Mesodermal cell (in vitro differentiated cells): ENCODE data around the gene PEMT.

Experiments used
- H3K27ac ChIP-seq: 2 replicates; pipeline ENCODE4 v1.7.0; 2013; ENCODE audit warnings: mild to moderate bottlenecking, low read depth, low read length, moderate library complexity; ENCODE audit not compliant: severe bottlenecking
- H3K36me3 ChIP-seq: 2 replicates; pipeline ENCODE4 v1.7.1; 2013; ENCODE audit warnings: mild to moderate bottlenecking, low read length, moderate library complexity; ENCODE audit not compliant: control insufficient read depth, insufficient read depth
- H3K4me1 ChIP-seq: one replicate; pipeline ENCODE4 v1.7.1; 2013; ENCODE audit warnings: mild to moderate bottlenecking, low read length; ENCODE audit not compliant: insufficient read depth, control insufficient read depth, poor library complexity, severe bottlenecking
- H3K4me3 ChIP-seq: 2 replicates; pipeline ENCODE4 v1.7.0; 2013; ENCODE audit warnings: low read length, control low read depth, mild to moderate bottlenecking; ENCODE audit not compliant: insufficient read depth, poor library complexity, severe bottlenecking; ENCODE audit errors: extremely low read depth
- H3K9me3 ChIP-seq: 2 replicates; pipeline ENCODE4 v1.7.1; 2013; ENCODE audit warnings: mild to moderate bottlenecking, low read length, moderate library complexity; ENCODE audit not compliant: control insufficient read depth
- WGBS, 2 experiments: methylation state at CpG; one replicate each; pipeline ENCODE4 v1.1.5; 2013; ENCODE audit warnings: missing lambda C conversion rate in 2 of 2; ENCODE audit not compliant: insufficient coverage in 2 of 2; 5-methylcytosine and 5-hydroxymethylcytosine counted together

The PEMT gene

DNA sequence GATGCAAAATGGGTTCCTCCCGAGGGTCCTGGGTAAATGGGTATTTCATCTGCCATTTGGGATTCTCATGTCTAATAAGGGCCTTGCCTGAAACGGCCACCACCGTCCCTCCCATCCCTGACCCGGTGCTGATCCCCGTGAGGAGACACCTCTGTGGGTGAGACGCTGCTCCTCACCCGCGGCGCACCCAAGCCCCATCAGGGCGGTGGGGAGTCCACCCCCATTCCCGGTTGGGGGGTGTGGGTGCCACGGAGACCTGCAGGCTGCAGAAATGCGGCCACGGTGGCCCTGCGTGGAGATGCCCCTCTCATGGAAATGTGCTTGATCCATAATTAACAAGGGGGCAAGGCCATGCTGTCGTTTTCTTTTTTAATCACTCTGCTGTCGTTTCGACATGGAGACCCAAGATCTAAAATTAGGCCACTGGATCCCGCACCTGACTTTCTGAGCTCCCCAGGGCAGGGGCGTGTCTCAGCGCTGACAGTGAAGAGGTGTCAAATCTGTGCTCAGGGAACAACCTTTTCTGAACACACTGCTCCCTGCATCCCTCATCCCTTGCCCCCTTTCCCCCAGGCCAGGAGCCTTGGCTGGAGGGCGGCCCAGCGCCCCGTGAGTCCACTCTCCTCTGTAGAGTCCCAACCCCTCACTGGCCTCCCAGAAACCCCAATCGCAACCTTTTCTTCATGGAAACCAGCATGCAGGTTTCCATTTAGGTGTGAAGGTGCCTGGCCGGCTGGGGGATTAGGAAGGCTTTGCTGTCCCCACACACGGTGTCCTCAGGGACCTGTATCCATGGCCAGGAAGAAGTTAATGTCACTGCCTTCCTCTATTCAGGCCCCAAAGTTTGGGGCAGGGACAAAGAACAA is 38.9 kb downstream of the PEMT start:
- H3K27ac ChIP-seq, result no peak overlapping the region
- no peak overlapping the region for H3K4me3 ChIP-seq
- H3K36me3 ChIP-seq, result no peaks in the 10 kb centered on the region
- no peaks in the 10 kb centered on the region for H3K9me3 ChIP-seq
- WGBS, 2 experiments, result 95 to 96% methylated on average over 26 of the region's 27 CpGs
- no peaks in the 10 kb centered on the region for H3K4me1 ChIP-seq

DNA sequence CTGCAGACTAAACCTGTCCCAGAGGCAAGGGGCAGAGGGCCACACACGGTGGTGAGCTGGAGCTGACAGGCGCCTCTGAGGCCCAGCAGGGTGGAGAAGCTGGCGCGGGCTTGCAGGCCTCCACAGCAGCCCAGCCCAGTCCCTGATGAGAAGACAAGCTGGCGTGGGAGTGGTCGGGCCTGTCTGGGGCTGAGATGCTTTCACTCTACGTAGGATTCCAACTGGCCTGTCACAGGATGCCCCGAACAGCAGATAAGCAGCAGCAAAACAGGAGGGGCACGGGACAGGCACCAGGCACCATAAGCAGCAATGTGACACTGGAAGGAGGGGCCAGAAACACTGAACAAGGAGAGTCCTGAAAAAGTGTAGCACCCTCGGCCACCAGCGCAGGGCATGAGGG is 40.1 kb downstream of the PEMT start:
- Histone ChIP-seq H3K27ac (no peak overlapping the region), H3K4me1 (no peaks in the 10 kb centered on the region), H3K9me3 (no peaks in the 10 kb centered on the region), H3K36me3 (no peaks in the 10 kb centered on the region), H3K4me3 (no peak overlapping the region)
- 51 to 60% methylated on average over 10 to 11 of the region's 11 CpGs for WGBS, 2 experiments

DNA sequence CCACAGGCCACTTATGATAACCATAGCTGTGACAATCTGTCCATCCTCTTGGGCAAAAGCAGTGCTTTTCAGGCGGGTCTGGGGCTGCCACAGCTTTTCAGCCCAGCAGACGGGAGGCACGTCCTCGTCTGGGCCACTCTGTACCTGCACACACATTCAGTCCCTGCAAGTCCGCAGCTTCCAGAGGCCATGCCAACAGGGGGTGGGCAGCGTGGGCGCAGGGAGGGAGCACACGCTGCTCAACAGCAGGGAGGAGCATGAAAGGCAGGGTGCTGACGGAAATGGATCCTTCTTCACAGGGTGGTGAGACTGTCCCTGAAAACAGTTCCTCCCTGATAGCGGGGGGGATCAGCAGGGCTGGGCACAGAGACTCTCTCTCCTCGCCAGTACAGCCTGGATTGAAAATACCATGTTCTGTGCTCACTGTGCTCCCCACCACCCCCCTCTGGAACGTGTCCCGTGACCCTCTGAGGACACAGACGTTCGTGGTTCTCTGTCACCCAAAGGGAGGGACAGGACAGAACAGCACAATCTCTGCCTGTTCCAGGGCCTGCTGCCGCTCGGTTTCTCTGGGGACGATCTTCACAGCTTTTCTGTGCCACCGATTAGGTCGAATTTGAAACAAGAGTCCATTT is 41.7 kb downstream of the PEMT start:
- peaks cover 3% of the 10 kb centered on the region for H3K4me1 ChIP-seq
- H3K27ac ChIP-seq, result no peak overlapping the region
- 90 to 95% methylated on average over 18 to 20 of the region's 20 CpGs for WGBS, 2 experiments
- no peaks in the 10 kb centered on the region for H3K9me3 ChIP-seq
- H3K36me3 ChIP-seq, result no peaks in the 10 kb centered on the region
- H3K4me3 ChIP-seq, result no peak overlapping the region

DNA sequence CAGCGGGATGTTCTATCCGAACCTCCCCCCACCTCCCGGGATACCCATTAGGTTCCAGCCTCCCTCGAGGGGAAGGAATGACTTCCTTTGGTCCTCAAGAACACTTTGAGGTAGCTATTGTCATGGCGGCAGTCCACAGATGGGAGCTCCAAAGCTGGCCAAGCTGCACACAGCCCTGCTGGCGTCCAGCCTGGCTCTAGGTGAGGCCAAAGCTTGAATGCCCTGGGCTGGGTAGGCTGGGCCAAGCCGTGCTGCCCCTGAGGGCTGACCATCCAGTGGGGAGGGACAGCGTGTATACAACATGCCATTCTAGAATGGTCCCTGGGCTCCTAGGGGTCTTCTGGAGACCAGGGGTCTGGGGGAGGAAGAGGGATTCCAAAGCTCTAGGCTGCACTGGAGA is 43.5 kb downstream of the PEMT start:
- WGBS, 2 experiments, result 93 to 98% methylated on average over 6 to 7 of the region's 8 CpGs
- H3K27ac ChIP-seq, result no peak overlapping the region
- H3K4me1 ChIP-seq, result peaks cover 3% of the 10 kb centered on the region
- H3K9me3 ChIP-seq, result no peaks in the 10 kb centered on the region
- no peaks in the 10 kb centered on the region for H3K36me3 ChIP-seq
- H3K4me3 ChIP-seq, result no peak overlapping the region

DNA sequence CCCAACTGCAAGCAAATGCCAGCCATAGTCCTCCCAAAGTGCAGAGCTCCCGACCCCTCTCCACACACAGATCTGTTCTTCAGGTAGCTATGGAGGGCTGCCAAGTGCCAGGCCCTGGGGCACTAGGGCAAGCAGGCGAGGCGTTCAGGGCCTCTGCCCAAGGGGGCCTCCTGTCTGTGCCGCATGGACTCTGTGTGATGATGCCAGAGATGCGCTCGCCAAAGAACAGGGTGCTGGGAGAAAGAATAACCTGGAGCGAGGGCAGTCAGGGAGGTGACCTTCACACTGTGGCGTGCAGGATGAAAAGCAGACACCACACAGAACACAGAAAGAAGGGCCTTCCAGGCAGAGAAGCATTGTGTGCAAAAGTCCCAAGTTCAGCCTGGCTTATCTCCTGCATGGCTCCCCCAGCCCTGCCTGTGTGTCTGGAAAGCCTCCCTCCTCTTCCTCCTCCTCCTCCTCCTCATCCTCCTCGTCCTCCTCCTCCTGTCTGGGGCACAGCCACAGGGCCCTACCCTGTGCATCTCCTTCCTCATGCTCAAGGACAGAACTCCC is 44.2 kb downstream of the PEMT start:
- 90 to 97% methylated on average over 8 of the region's 9 CpGs for WGBS, 2 experiments
- no peak overlapping the region for H3K4me3 ChIP-seq
- no peak overlapping the region for H3K27ac ChIP-seq
- H3K9me3 ChIP-seq, result no peaks in the 10 kb centered on the region
- H3K4me1 ChIP-seq, result peaks cover 3% of the 10 kb centered on the region
- no peaks in the 10 kb centered on the region for H3K36me3 ChIP-seq

DNA sequence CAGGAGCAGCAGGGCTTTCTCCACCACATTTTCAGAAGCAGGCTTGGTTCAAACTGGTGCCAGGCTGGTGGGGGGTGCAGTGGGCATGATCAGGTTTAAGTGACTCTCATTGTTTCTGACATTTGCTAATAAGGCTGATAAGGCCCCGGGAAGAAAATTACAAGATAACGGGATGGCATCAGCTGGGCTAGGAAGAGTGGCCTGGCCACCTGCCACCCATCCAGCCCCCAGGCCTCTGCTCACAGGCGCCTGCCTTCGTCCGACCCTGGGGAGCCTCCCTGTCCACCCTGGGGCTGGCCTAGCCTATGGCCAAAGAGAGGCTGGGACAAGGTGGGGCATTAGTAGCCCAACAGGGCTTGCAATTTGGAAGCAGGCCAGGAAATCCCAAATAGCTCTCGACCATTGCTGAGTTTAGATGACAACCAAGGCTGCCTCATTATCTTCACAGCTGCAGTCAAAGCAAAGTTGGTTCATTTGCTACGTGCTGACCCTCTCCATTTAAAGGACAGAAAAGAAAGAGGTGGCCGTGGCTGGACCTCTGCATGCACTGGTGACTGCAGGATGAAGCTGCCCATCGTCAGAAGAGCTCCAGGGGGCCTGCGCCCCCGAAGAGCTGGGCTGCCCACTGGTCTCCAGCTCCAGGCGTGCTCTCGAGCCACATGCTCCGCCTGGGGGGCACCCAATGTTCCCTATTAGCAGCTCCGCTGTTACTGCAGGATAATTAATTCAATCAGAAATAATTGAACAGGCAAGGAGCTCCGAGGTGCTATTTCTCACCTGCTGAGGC is 44.9 kb downstream of the PEMT start:
- H3K4me3 ChIP-seq, result no peak overlapping the region
- no peaks in the 10 kb centered on the region for H3K9me3 ChIP-seq
- H3K36me3 ChIP-seq, result no peaks in the 10 kb centered on the region
- no peak overlapping the region for H3K27ac ChIP-seq
- peaks cover 3% of the 10 kb centered on the region for H3K4me1 ChIP-seq
- WGBS, 2 experiments, result 93 to 95% methylated on average over 13 to 16 of the region's 16 CpGs

DNA sequence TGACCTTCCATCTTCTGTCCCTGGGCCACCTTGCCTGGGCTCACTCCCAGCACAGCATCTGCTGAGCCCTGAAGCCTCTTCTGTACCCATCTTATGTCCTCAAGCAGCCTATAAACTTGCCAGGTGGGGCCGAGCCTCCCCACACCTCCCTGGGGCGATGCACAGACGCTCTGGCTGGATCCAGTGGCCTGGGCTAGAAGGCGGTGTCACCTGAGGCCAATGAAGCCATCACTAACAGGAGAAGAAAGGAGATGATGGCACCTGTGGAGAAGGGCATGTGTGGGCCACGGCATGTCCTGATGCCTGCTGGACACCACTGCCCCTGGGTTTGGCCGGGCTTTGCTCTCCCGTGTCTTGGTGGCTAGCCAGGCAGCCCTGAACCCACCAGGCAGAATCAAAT is 45.5 kb downstream of the PEMT start:
- no peaks in the 10 kb centered on the region for H3K9me3 ChIP-seq
- WGBS, 2 experiments, result 91 to 94% methylated on average over 6 to 7 of the region's 7 CpGs
- H3K4me1 ChIP-seq, result peaks cover 3% of the 10 kb centered on the region
- no peaks in the 10 kb centered on the region for H3K36me3 ChIP-seq
- no peak overlapping the region for H3K27ac ChIP-seq
- H3K4me3 ChIP-seq, result no peak overlapping the region

DNA sequence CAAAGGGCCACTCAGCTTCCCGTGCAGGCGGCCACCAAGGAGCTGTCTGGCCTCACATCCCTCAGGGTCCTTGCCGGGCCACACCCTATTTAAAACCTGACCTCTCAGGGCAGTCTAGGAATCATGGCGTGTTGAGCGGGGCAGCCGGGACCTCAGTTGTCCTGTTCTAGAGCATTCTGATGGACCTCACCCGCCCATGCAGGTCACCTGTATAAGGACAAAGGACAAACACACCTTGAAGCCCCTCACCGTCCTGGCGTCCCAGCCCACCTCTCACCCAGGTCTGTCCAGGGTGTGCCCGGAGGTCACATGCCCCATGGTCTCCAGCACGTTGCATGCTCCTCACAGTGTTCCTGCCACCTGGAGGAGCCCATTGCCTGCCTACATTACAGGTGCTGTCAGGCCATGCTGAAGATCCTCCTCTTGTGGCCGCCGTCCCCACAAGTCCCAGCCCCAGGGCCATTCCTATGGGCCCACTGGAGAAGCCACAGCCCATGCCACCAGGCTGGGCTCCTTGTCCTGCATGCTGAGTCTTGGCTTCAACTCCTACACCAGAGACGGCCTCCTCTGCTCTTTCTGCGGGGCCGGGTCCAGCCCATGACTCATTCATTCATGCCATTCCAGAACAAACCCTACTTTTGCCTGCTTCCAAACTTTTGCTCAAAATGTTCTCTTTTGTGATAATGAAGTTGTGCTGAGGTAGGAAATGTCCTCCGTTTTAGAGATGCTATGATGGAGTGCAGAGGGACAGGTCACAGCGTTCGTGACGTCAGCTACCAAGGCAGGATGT is 46.3 kb downstream of the PEMT start:
- 95 to 97% methylated on average over 17 to 20 of the region's 20 CpGs for WGBS, 2 experiments
- H3K36me3 ChIP-seq, result no peaks in the 10 kb centered on the region
- H3K27ac ChIP-seq, result no peak overlapping the region
- no peak overlapping the region for H3K4me3 ChIP-seq
- H3K4me1 ChIP-seq, result peaks cover 3% of the 10 kb centered on the region
- no peaks in the 10 kb centered on the region for H3K9me3 ChIP-seq

DNA sequence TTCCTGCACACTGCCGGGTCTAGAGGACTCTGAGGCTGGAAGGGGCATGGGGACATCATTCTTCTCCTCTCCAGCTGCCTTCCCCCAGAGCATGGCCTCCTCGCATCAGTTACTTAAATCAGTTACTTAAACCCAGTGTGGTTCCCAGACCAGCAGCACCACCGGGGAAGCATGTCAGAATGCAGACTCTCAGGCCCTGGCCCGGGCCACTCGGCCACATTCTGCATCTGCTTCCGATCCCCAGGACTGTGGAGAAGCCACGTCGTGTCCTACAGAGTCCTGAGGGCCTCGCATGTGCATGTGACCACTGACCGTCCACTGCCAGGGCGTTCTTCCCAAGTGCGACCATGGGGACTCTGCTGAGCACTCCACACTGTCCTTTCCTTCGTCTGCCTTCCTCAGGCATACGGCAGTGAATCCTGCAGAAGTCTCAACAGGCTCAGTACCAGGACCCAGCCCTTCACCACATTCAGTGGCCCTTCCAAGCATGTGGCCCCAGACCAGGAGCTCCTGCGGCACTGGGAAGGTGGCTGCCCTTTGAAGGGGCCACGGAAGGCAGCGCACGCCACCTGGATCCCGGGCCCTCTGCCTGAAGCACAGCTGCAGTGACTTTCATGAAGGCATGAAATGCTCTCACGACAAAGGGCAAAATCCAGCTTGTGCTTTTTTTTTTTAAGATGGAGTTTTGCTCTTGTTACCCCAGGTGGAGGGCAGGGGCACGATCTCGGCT is 48.4 kb downstream of the PEMT start:
- Histone ChIP-seq H3K36me3 (no peaks in the 10 kb centered on the region), H3K4me3 (no peak overlapping the region), H3K27ac (no peak overlapping the region), H3K9me3 (no peaks in the 10 kb centered on the region), H3K4me1 (peaks cover 3% of the 10 kb centered on the region)
- WGBS, 2 experiments, result 94 to 96% methylated on average over 21 to 22 of the region's 22 CpGs
